Stimulated activated CD8-positive, alpha-beta memory T cell treated with anti-CD3 and anti-CD28 coated beads, Interleukin-2, amount 100 ng/mL, for 48 hours (primary cell): ENCODE data around the gene SMARCAL1.
"Not testable (repeated sequence)": the region's sequence is repeated elsewhere in the genome, so short reads cannot be mapped to it uniquely, and the experiment has no call there.

ENCODE experiments used
- DNase-seq, 2 donors: peaks; one replicate each; pipeline ENCODE4 v3.0.0-alpha.2; 2020; ENCODE audit warnings: low read depth in 2 of 2

SMARCAL1 gene

DNA sequence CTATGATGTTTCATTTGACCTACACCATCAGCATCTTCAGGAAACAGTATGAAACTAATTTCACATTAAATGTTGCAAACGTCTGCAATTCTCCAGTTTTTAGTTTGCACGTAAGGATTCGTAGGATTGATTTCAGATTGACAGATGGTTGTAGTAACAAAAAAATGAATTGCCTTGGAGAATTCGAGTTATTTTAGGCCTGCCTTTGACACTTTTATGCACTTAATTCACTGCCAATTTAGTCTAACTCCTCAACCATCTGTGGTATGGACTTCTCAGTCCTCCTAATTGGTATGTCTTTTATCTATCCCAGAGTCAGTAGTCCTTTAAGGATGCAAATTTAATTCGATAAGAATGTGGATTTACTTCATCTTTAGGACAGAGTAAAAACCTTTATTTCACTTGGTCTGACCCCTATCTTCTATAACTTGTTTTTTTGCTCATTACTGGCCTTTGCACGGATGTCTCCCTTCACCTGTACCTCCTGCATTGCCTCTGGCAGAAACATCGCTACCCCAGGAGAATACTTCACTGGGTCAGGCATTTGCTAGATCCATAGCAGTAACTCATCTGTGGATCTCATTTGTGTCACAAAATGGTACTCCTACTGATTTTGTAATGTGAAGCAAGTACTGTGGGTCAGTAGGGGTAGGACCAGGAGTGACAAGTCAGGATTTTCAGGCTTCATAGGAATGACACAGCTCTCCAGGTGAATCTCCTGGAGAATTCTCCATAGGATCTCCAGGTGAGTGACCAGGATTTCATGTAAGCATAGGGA is 90.3 kb downstream of the SMARCAL1 start:
- no peak for DNase-seq

DNA sequence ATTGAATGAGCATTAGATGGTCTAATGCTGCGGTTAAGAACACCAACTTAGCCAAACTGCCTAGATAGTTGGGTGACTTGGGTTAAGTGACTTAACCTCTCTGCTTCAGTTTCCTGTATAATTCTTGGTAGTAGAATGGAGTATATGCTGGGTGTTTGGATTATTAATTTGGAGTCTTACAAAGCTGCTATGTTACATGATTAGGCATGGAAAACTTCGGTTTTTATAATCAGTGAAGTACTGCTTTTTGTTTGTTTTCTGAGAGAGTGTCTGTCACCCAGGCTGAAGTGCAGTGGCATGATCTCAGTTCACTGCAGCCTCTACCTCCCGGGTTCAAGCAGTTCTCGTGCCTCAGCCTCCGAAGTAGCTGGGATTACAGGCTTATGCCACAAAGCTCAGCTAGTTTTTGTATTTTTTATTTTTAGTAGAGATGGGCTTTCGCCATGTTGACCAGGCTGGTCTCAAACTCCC is 90.9 kb downstream of the SMARCAL1 start:
- no peak for DNase-seq

- no peak for DNase-seq
Measured at GRCh38 chr2:216503697-216504375, 91.6 kb downstream of the SMARCAL1 start.

DNA sequence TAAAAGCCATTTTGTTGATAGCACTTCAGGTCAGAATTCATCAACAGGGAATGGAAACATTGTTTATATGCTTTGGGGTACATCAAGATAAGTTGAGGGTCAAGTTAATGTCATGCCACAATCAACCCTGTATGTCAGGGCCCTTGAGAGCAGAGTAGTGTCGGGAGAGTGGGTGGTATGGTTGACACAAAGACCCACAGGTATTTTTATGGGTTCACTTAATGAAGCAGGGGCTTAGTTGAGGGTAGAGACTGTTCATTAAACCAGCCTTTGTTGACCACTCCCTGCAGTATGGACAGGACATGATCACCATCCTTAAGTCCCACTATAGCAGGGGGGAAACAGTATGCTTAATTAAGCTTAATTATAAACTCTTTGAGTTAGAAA is 92.1 kb downstream of the SMARCAL1 start:
- DNase-seq = no peak

DNA sequence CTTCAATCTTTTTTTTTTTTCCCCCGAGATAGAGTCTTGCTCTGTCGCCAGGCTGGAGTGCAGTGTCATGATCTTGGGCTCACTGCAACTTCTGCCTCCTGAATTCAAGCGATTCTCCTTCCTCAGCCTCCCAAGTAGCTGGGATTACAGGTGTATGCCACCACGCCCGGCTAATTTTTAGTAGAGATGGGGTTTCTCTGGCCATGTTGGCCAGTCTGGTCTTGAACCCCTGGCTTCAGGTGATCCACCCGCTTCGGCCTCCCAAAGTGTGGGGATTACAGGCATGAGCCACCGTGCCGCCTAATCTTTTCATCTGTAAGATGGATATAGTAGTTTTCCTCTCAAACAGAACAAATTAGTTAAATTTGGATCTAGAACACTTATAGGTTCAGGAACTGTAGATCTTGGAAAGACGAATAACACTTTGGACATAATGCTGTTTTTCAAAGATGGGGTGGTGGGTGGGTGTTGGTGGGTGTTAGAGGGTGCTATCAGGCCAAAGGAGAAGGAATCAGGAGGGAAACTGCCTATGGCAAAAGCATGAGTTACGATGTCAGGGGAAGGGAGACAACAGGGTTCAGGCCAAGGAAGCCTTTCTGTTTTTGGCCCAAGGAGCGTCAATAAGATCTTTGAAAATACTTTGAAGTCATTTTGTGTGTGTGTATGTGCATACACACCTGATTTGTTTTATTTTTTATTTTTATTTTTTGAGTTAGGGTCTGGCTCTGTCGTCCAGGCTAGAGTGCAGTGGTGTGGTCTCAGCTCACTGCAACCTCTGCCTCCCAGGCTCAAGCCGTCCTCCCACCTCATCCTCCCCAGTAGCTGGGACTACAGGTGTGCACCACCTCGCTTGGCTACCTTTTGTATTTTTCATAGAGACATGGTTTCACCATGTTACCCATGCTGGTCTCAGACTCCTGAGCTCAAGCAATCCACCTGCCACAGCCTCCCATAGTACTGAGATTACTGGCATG is 93.1 kb downstream of the SMARCAL1 start:
- DNase-seq = no peak

GRCh38 chr2:216507220-216508160 is 95.2 kb downstream of the SMARCAL1 start:
- DNase-seq = no peak

- no peak for DNase-seq
Measured at GRCh38 chr2:216508229-216508628, 95.9 kb downstream of the SMARCAL1 start.

DNA sequence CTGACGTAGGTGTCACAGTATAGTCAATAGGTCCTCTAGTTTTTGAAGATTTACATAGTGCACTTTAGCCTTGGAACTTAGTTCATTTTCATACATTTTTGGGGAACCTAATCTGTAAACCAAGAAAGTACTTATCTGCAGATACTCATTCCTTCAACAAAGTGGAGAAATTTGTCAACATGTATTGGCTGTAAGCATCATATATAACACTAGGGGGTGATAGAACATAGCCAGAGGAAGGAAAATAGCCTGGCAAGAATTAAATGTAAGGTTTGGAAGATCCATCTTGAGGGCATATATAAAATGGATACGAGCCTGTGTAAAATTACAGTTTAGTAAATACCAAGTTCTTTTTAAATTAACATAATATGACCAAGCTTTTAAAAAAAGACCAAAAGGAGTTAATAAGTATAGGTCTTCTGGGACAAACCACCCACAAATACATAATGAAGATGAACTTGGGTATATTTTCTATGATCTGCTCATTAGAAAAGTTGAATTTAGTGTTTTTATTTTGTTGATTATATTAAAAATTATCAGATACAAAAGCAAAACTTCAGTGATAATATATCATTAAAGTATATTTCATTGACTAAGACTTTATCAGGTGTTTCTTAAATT is 104.6 kb downstream of the SMARCAL1 start:
- DNase-seq = no peak

- DNase-seq = no peak
Measured at GRCh38 chr2:216517447-216518225, 105.4 kb downstream of the SMARCAL1 start.

- DNase-seq = not testable (repeated sequence)
Measured at GRCh38 chr2:216518566-216519119, 106.4 kb downstream of the SMARCAL1 start.

- DNase-seq = no peak
Measured at GRCh38 chr2:216519154-216519762, 107.0 kb downstream of the SMARCAL1 start.

DNA sequence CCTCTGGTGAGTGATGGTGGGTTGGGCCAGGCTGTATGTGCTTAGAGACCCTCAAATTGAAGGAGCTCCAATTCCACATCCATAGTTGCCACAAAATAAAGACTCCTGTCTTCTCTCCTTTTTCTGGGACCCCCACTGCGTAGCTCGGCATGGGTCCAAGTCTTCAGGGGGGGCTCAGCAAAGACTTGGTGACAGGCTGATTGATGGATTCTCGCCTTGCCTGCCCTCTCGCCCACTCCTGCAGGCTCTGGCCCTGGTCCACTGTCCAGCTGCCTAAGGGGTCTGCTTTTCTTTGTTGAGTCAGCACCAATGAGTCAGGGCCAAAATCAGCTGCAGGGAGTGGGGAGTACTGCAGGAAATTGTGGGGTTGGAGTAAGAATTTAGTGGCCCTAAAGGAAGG is 107.8 kb downstream of the SMARCAL1 start:
- DNase-seq = no peak

- DNase-seq = no peak
Measured at GRCh38 chr2:216522892-216523502, 110.7 kb downstream of the SMARCAL1 start.

- no peak for DNase-seq
Measured at GRCh38 chr2:216525972-216526371, 113.7 kb downstream of the SMARCAL1 start.

- no peak for DNase-seq
Measured at GRCh38 chr2:216526939-216527338, 114.7 kb downstream of the SMARCAL1 start.

GRCh38 chr2:216527600-216527999 is 115.3 kb downstream of the SMARCAL1 start:
- no peak for DNase-seq

GRCh38 chr2:216532562-216532961 is 120.3 kb downstream of the SMARCAL1 start:
- no peak for DNase-seq
